Activated CD4-positive, alpha-beta T cell treated with anti-CD3 and anti-CD28 coated beads, Interleukin-2, amount 50 U/mL, for 1 hour (primary cell): ENCODE results near the gene LAMP5.

ENCODE experiments used
- DNase-seq: peaks from one replicate; pipeline ENCODE4 v3.0.0-alpha.2; 2020

The LAMP5 gene, protein sequence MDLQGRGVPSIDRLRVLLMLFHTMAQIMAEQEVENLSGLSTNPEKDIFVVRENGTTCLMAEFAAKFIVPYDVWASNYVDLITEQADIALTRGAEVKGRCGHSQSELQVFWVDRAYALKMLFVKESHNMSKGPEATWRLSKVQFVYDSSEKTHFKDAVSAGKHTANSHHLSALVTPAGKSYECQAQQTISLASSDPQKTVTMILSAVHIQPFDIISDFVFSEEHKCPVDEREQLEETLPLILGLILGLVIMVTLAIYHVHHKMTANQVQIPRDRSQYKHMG

DNA sequence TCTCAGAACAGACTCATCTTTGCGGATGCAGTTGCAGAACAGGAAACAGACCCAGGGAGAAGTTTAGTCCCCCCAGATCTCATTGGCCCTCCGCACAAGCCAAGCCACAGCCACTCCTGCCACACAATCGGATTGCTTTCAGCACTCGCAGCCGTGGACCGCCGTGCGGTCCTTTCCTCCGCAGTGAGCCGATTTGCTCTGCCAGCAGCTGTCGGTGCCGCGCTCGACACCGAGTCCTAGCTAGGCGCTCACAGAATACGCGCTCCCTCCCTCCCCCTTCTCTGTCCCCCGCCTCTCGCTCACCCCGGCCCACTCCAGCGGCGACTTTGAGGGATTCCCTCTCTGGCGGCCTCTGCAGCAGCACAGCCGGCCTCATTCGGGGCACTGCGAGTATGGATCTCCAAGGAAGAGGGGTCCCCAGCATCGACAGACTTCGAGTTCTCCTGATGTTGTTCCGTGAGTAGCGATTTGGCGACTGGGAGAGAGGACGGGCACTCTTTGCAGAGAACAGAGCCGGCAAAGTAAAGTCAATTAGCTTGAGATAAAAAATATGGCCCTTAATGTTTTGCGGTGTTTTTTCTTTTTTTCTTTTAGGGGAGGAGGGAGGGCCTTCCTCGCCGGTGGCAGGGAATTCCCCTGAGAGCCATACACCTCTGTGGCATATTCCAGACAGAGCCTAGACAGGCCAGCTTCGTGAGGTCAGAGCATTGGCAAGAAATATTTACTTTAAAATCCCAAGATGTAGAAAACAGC is at the start of gene LAMP5:
Gene LAMP5, plus strand, starts transcription at position 130 of the 753 bp plus-strand sequence. Its CDS starts 263 bp downstream, at position 393.
- no peak for DNase-seq

DNA sequence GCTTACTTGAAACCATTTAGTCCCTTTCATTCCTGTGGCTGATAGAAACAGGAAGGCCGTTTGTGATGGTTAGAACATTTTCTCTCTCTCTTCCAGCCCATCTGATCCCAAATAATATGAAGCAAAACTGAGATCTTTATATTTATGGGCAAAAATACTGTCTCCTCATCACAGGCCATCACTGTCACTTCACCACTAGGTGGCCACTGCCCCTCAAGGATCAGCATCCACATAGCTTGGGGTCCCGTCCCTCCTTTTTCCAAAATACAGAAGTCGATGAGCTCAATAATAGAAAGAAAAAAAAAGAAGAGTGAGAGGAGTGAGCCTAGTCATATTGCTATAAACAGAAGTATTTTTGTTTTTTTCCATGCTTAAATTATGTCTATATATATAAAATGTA is 46.4 kb upstream of the LAMP5 start:
- no peak for DNase-seq

DNA sequence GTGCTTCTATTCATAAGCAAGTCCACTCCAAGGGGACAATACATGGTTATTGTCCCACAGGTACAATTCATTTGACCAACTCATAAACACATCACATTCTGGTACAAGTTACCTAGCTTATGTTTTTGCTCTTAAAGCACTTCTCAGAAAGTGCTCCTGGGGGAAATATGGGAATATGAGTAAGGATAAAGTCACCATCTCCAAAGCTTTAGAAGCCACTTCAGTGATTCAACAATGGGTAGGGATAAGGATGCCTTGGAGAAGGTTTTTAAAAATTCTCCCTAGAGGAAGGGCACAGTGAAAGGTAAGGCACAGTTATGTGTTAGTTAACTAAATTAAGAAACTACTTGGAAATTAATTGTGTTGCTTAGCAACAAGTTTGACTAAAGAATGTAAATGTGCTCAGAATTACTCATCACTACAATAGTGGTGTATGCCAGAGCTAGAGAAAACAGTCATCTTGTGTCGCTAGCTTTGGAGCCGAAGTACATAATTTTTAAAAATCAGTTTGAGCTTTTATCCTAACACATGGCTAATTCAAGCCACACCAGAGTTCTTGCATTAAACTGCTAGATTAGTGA is 39.5 kb upstream of the LAMP5 start:
- DNase-seq, result no peak

GRCh38 chr20:9475456-9475855 is 38.9 kb upstream of the LAMP5 start:
- DNase-seq, result no peak

DNA sequence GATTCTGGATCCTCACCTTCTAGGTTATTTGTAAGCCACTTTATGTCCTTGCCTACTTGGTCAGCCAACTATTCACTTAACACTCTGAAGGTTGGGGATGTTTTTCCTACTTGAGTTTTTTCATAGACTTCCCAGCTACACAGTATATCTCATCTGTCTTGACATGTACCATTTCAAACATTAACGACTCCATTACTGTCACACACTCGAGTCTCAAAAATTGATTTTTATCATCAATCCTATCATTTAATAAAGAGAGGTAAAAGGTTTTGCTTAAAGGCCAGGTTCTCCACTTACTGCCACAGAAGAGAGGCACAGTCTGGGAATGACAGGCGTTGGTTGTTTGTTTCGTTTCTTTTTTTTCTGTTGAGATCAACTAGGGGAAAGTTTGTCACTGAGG is 38.2 kb upstream of the LAMP5 start:
- DNase-seq, result no peak

GRCh38 chr20:9476637-9477036 is 37.8 kb upstream of the LAMP5 start:
- DNase-seq, result no peak

DNA sequence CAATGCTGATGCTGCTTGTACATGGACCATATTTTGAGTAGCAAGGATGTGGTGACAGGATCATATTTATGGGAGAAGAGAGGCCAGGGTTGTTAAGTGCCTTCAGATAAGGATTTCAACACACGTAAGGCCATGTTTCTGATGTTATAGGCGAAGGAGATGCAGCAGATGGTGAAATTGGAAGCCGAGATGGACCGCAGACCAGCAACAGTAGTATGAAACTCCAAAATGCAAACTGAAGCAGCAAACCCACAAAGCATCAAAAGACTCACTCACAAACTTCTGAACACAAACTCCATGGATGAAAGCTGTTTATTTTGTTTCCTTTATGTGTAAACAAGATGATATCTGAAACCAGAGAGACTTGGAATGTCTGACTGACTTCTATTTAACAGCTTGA is 35.6 kb upstream of the LAMP5 start:
- no peak for DNase-seq

DNA sequence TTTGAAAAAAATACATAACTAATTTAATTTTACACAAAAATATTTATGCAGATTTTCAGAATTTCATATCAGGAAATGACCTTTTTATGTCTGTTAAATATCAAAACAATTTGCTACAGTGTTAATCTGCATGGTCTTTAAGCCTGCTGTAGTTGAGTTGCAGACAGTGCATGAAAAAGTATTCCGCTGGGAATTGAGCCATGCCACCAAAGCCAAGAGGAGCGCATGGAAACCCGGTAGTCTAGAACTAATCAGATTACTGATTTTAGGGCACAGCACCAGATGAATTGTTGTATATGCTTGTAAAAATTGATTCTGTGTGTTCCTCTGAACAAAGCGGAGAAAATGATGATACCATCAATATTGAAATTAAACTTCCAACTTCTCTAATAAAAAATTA is 34.3 kb upstream of the LAMP5 start:
- DNase-seq, result no peak

DNA sequence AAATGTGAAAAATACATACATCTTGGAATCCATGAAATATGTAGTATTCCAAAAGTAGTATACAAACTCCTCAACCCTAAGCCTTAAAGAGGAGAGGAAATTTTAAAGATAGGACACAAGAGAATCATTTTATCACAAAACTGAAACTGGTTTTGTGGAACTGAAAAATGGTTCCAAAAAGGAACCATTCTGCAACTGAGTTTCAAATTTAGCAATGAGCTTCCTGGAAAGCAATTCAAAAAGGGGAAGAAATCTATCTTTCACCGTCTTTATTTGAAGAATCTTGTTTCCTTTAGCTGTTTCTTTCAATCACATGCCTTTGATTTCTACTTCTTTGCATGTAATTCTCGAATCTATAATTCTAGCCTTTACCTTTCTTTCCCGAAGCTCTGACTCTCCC is 32.2 kb upstream of the LAMP5 start:
- DNase-seq, result no peak

DNA sequence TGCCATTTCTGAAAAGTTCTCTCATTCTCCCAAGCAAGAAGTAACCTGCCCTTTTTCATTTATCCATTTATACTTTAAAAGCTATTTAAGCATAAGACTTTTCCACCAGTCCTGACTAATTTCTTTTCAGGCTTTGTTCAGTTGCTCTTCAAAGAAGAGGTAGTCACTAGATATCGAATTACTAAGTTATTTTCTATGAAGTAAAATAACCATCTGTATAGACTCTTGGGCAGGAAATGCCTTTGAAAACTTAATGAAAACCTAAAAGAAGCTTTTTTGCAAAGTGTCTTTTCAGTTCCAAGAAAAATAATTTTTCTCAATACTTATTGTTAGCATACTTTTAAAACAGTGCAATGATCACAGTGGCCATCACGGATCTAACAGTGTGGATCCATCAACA is 31.3 kb upstream of the LAMP5 start:
- DNase-seq, result no peak

- no peak for DNase-seq
These were observed 28.6 kb upstream of the LAMP5 start for GRCh38 chr20:9485614-9486340.

DNA sequence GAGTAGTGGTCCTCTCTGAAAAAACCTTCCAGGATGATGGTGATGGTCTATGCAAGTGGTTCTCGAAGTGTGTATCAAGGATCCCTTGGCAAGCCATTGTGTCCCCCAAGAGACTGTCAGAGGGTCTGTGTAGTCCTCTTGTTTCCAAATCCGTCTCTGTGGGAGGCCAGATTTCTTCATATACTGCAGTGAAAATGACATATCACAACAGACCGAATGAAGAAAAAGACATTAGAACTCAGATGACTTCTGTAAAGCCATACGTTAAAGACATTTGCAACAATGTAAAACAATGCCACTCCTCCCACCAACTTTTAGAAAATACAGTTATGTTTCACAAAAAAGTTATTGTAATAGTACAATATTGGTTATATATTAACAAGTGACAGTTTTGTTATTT is 27.2 kb upstream of the LAMP5 start:
- DNase-seq, result no peak

GRCh38 chr20:9488063-9488462 is 26.3 kb upstream of the LAMP5 start:
- DNase-seq, result no peak

GRCh38 chr20:9490161-9490560 is 24.2 kb upstream of the LAMP5 start:
- no peak for DNase-seq

- no peak for DNase-seq
These were observed 23.8 kb upstream of the LAMP5 start for GRCh38 chr20:9490631-9491030.

- DNase-seq, result no peak
These were observed 23.1 kb upstream of the LAMP5 start for GRCh38 chr20:9491324-9491723.

DNA sequence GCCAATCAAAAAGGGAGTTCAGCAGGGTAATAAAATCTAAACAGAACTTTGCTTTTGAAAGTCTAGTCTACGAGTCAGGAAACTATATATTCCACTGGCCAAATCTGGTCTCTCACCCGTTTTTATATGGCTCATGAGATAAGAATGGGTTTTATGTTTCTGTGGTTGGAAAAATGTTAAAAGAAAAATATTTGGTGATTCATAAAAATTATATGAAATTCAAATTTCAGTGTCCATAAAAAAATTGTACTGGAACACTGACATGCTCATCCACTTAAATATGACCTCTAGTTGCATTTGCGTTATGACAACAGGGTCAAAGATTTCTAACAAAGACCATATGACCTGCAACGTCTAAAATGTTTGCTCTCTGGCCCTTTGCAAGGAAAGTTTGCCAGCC is 22.3 kb upstream of the LAMP5 start:
- no peak for DNase-seq

DNA sequence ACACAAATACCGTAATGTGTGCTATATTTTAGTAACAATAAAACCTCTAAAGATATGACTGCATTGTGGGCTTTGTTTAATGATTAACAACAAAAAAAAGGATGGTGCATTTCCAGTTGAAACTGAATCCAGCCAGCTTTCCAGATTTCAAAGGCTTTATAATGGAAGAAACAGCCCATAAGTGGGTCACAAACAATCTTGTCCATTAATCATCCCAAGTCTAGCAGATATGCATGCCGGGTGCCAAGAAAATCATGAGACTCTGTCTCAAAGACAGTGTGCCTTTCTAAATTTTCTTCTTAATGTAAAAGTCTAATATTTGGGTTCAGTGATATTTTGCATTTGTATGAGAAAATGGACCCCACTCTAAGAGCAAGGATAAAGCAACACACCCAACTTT is 20.6 kb upstream of the LAMP5 start:
- no peak for DNase-seq

GRCh38 chr20:9495701-9496100 is 18.7 kb upstream of the LAMP5 start:
- DNase-seq, result no peak

DNA sequence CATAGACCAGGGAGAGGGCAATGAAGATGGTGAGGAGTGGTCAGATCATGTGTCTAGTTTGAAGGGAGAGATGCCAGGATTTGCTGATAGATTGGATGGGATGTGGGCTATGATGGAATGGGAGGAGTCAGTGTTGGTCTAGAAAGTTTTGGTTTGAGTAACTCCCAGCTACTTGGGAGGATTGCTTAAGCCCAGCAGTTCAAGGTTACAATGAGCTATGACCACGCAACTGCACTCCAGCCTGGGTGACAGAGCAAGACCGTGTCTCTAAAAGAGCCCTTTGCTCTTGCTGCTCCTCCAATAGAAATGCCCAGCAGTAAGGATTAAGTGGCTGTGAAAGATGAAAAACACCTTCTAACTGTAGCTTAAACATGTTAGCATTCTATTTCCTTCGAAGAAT is 18.2 kb upstream of the LAMP5 start:
- DNase-seq, result no peak

- no peak for DNase-seq
These were observed 16.1 kb upstream of the LAMP5 start for GRCh38 chr20:9498322-9498721.

- no peak for DNase-seq
These were observed 15.1 kb upstream of the LAMP5 start for GRCh38 chr20:9499126-9499899.

DNA sequence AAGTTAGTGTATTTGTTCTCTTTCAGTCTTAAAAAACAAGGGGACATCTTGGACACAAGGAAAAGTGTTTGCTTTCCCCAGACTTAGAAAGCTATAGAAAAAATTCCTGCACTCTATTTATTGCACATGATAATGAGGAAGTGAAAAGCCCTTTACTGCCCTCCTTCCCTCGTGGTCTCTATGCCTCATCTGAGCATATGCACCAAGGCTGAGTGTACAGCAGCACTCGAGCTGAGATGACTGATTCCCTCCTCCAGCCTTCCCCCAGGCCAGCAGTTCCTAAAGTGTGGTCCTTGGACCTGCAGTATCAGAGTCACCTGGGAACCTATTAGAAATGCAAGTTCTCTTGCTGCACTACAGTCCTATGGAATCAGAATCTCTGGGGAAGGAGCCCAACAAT is 14.3 kb upstream of the LAMP5 start:
- no peak for DNase-seq
